ENCODE measurements around the gene SHPK. TPM values are rescaled to one million over a fixed set of nuclear protein-coding genes. Genes with fewer than 3 reads are reported as not detected.
"Not testable (repeated sequence)": the region's sequence is repeated elsewhere in the genome, so short reads cannot be mapped to it uniquely, and the experiment has no call there.

Gene SHPK
- total RNA-seq, 1 donor: 8.3 TPM

DNA sequence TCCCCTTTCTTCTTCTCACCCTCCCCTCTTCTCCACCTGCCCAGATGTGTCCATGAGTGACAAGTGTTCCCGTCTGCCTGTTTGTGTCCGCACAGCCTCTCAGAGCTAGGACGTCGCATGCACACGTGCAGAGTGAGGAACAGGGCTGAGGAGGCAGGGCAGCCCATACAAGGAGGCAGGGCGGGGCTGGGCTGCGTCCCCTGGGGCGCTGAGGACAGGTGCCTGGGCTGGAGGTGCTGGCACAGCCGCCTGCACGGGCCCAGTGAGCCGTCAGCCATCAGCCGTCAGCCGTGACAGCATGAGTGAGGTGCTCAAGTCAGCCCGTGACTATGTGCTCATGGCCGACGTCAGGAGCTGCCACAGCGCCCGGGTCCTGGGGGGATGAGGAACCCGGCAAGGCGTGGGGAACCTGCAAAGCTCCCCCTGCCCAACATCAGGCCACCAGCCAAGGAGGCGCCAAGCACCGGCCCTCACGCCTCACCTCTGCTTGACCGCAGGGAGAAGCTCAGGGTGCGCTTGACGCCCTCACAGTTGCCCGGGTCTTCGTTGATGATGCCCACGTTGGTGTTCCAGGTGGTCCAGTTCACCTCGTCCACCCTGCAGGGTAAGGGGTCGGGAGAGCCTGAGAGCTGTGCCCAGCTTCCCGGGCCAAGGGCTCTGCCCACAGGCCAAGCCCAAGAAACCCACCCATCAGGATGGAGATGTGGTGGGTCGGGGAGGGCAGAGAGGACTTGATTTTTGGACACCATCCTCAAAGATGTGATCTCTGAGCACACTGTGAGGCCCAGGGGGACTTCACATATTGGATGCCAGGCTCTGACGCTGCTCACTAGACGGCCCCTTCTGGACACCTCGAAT is 64.8 kb downstream of the SHPK start:
- Histone ChIP-seq H3K9me3 (ENCODE audit: low read depth, low read length) (no peaks in the 10 kb centered on the region), H3K36me3 (ENCODE audit: insufficient read depth, low read length) (no peaks in the 10 kb centered on the region), H3K4me1 (ENCODE audit: insufficient read depth, low read length) (no peaks in the 10 kb centered on the region), H3K27ac (ENCODE audit: low read depth, low read length) (no peak overlapping the region), H4K20me1 (ENCODE audit: insufficient read depth, low read length) (no peaks in the 10 kb centered on the region), H3K79me2 (ENCODE audit: insufficient read depth, low read length) (no peaks in the 10 kb centered on the region), H2AFZ (ENCODE audit: low read length) (no peak overlapping the region), H3K27me3 (ENCODE audit: insufficient read depth, low read length) (no peaks in the 10 kb centered on the region), H3K4me3 (ENCODE audit: insufficient read depth, low read length) (no peak overlapping the region), H3K4me2 (ENCODE audit: insufficient read depth, low read length) (no peak overlapping the region)
- TF ChIP-seq, protein P1, sequence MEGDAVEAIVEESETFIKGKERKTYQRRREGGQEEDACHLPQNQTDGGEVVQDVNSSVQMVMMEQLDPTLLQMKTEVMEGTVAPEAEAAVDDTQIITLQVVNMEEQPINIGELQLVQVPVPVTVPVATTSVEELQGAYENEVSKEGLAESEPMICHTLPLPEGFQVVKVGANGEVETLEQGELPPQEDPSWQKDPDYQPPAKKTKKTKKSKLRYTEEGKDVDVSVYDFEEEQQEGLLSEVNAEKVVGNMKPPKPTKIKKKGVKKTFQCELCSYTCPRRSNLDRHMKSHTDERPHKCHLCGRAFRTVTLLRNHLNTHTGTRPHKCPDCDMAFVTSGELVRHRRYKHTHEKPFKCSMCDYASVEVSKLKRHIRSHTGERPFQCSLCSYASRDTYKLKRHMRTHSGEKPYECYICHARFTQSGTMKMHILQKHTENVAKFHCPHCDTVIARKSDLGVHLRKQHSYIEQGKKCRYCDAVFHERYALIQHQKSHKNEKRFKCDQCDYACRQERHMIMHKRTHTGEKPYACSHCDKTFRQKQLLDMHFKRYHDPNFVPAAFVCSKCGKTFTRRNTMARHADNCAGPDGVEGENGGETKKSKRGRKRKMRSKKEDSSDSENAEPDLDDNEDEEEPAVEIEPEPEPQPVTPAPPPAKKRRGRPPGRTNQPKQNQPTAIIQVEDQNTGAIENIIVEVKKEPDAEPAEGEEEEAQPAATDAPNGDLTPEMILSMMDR (IDR thresholded peaks at IDR 0.05; ENCODE audit: extremely low read depth, low read depth, low read length): no peak
- peak; percentile 25 for DNase-seq (ENCODE audit: insufficient read length, low spot score, missing footprints)

DNA sequence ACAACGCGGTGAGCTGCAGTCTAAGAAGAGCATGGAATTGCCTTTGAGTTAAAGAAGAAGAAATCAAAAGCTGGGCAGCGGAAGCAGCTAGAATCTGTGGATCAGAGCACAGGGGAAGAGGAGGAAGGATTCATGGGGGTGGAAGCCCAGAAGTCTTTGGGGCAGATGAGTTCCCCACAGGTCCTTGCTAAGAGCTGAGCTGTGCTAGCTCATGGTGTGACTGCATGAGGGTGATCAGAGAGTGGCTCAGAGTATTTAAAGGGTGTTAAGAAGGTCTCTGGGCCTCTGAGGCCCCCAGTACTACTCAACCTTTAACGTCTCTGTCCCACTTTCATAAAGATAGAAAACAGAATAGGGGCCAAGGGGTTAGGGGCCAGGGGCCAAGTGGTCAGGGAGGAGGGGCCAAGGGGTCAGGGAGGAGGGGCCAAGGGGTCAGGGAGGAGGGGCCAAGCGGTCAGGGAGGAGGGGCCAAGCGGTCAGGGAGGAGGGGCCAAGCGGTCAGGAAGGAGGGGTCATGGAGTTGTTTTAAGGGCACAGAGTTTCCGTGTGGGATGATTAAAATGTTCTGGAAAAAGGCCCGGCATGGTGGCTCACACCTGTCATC is 66.4 kb downstream of the SHPK start:
- no peaks in the 10 kb centered on the region for H3K36me3 ChIP-seq (ENCODE audit: insufficient read depth, low read length)
- TF ChIP-seq, protein P1 (IDR thresholded peaks at IDR 0.05; ENCODE audit: extremely low read depth, low read depth, low read length): no peak
- no peaks in the 10 kb centered on the region for H3K27me3 ChIP-seq (ENCODE audit: insufficient read depth, low read length)
- no peak overlapping the region for H3K27ac ChIP-seq (ENCODE audit: low read depth, low read length)
- H3K4me2 ChIP-seq (ENCODE audit: insufficient read depth, low read length): no peak overlapping the region
- no peaks in the 10 kb centered on the region for H3K79me2 ChIP-seq (ENCODE audit: insufficient read depth, low read length)
- no peak overlapping the region for H2AFZ ChIP-seq (ENCODE audit: low read length)
- no peaks in the 10 kb centered on the region for H3K9me3 ChIP-seq (ENCODE audit: low read depth, low read length)
- H3K4me3 ChIP-seq (ENCODE audit: insufficient read depth, low read length): no peak overlapping the region
- peak; percentile 51 for DNase-seq (ENCODE audit: insufficient read length, low spot score, missing footprints)
- H4K20me1 ChIP-seq (ENCODE audit: insufficient read depth, low read length): no peaks in the 10 kb centered on the region
- no peaks in the 10 kb centered on the region for H3K4me1 ChIP-seq (ENCODE audit: insufficient read depth, low read length)

DNA sequence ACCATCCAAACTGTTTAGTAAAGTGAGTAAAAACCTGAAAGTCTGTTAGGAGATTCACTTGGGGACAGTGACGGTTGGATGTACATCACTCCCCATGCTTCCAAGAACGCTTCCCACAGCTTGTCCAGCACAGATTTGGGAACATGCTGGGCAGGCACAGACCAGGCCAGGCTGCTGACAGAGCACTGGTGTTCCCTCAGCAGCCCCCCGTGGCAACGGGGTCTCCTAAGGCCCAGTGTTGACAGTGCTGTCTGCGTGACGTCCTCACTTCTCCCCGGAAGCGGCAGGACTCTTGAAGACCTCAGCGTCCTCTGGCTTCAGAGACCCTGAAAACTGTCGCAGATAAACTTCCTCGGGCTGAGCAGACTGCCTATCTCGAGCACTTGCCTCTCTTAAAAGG is 69.5 kb downstream of the SHPK start:
- Histone ChIP-seq H3K36me3 (ENCODE audit: insufficient read depth, low read length) (no peaks in the 10 kb centered on the region), H3K4me2 (ENCODE audit: insufficient read depth, low read length) (no peak overlapping the region), H3K27me3 (ENCODE audit: insufficient read depth, low read length) (no peaks in the 10 kb centered on the region), H3K27ac (ENCODE audit: low read depth, low read length) (no peak overlapping the region), H4K20me1 (ENCODE audit: insufficient read depth, low read length) (no peaks in the 10 kb centered on the region), H3K9me3 (ENCODE audit: low read depth, low read length) (no peaks in the 10 kb centered on the region), H2AFZ (ENCODE audit: low read length) (no peak overlapping the region), H3K4me1 (ENCODE audit: insufficient read depth, low read length) (no peaks in the 10 kb centered on the region), H3K79me2 (ENCODE audit: insufficient read depth, low read length) (no peaks in the 10 kb centered on the region), H3K4me3 (ENCODE audit: insufficient read depth, low read length) (no peak overlapping the region)
- TF ChIP-seq, protein P1 (IDR thresholded peaks at IDR 0.05; ENCODE audit: extremely low read depth, low read depth, low read length): no peak
- peak; percentile 55 for DNase-seq (ENCODE audit: insufficient read length, low spot score, missing footprints)

DNA sequence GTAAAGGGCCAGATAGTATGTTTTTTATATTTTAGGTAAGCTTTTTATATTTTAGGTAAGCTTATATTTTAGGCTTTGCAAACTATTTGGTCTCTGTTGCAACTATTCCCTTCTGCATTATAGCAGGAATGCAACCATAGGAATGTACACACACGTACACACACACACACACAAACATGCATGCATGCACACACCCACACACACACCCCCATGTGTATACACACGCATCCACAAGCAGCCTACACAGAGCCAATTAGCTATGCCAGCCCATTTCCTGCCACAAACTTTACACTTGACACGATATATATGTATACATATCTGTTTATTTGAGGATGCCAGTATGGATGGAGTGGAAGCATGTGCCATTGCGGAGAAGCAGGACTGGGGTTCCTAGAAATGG is 70.9 kb downstream of the SHPK start:
- TF ChIP-seq, protein P1 (IDR thresholded peaks at IDR 0.05; ENCODE audit: extremely low read depth, low read depth, low read length): no peak
- Histone ChIP-seq H3K79me2 (ENCODE audit: insufficient read depth, low read length) (no peaks in the 10 kb centered on the region), H3K27me3 (ENCODE audit: insufficient read depth, low read length) (no peaks in the 10 kb centered on the region), H3K4me3 (ENCODE audit: insufficient read depth, low read length) (no peak overlapping the region), H3K4me1 (ENCODE audit: insufficient read depth, low read length) (no peaks in the 10 kb centered on the region), H2AFZ (ENCODE audit: low read length) (no peak overlapping the region), H4K20me1 (ENCODE audit: insufficient read depth, low read length) (no peaks in the 10 kb centered on the region), H3K27ac (ENCODE audit: low read depth, low read length) (no peak overlapping the region), H3K36me3 (ENCODE audit: insufficient read depth, low read length) (no peaks in the 10 kb centered on the region), H3K4me2 (ENCODE audit: insufficient read depth, low read length) (no peak overlapping the region), H3K9me3 (ENCODE audit: low read depth, low read length) (no peaks in the 10 kb centered on the region)
- DNase-seq (ENCODE audit: insufficient read length, low spot score, missing footprints): peak; percentile 71

DNA sequence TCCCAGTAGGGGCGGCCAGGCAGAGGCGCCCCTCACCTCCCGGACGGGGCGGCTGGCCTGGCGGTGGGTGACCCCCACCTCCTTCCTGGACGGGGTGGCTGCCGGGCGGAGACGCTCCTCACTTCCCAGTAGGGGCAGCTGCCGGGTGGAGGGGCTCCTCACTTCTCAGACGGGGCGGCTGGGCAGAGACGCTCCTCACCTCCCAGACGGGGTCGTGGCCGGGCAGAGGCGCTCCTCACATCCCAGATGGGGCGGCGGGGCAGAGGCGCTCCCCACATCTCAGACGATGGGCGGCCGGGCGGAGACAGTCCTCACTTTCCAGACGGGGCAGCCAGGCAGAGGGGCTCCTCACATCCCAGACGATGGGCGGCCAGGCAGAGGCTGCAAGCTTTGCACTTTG is 71.8 kb downstream of the SHPK start:
- H3K9me3 ChIP-seq (ENCODE audit: low read depth, low read length); H3K27ac ChIP-seq (ENCODE audit: low read depth, low read length); H3K27me3 ChIP-seq (ENCODE audit: insufficient read depth, low read length); H3K36me3 ChIP-seq (ENCODE audit: insufficient read depth, low read length); H3K4me3 ChIP-seq (ENCODE audit: insufficient read depth, low read length); H4K20me1 ChIP-seq (ENCODE audit: insufficient read depth, low read length); H2AFZ ChIP-seq (ENCODE audit: low read length); H3K79me2 ChIP-seq (ENCODE audit: insufficient read depth, low read length); H3K4me1 ChIP-seq (ENCODE audit: insufficient read depth, low read length); DNase-seq (ENCODE audit: insufficient read length, low spot score, missing footprints); H3K4me2 ChIP-seq (ENCODE audit: insufficient read depth, low read length): not testable (repeated sequence)
